GM18511 (cell line): ENCODE measurements around the gene GHDC.
"Not testable (repeated sequence)": the region's sequence is repeated elsewhere in the genome, so short reads cannot be mapped to it uniquely, and the experiment has no call there.

ENCODE experiments used
- ATAC-seq: cut with Tn5 transposase; IDR thresholded peaks from one replicate; pipeline ENCODE4 v1.9.1; 2021; ENCODE audit warnings: mild to moderate bottlenecking, moderate library complexity; ENCODE audit not compliant: unreplicated experiment

GHDC gene

GRCh38 chr17:42206153-42206612 lies 11.9 kb upstream of the GHDC start:
- not testable (repeated sequence) for ATAC-seq

DNA sequence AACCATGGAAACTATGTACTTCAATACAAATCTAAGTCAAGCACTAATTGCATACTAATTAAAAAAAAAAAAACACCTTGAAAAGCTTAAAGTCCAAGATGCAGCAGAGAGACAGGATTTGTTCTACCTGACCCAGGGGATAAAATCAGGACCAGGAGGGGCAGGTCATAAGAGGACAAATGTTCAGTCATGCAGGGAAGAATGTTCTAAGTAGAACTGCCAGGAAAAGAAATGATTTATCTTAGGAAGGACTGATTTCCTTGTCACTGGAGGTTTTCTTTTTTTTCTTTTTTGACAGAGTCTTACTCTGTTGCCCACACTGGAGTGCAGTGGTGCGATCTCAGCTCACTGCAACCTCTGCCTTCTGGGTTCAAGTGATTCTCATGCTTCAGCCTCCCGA lies 9.1 kb upstream of the GHDC start:
- no peak for ATAC-seq

GRCh38 chr17:42202696-42203095 lies 8.4 kb upstream of the GHDC start:
- ATAC-seq = no peak

GRCh38 chr17:42202159-42202558 lies 7.9 kb upstream of the GHDC start:
- ATAC-seq = no peak

GRCh38 chr17:42201458-42201772 lies 7.1 kb upstream of the GHDC start:
- ATAC-seq = no peak

- ATAC-seq = no peak
Measured at GRCh38 chr17:42200706-42201457, 6.6 kb upstream of the GHDC start.

GRCh38 chr17:42199416-42200011 lies 5.2 kb upstream of the GHDC start:
- ATAC-seq = no peak

- no peak for ATAC-seq
Measured at GRCh38 chr17:42198897-42199296, 4.6 kb upstream of the GHDC start.

GRCh38 chr17:42197564-42198156 lies 3.4 kb upstream of the GHDC start:
- ATAC-seq = no peak

- ATAC-seq = no peak
Measured at GRCh38 chr17:42193216-42193968, 902 bp downstream of the GHDC start.

DNA sequence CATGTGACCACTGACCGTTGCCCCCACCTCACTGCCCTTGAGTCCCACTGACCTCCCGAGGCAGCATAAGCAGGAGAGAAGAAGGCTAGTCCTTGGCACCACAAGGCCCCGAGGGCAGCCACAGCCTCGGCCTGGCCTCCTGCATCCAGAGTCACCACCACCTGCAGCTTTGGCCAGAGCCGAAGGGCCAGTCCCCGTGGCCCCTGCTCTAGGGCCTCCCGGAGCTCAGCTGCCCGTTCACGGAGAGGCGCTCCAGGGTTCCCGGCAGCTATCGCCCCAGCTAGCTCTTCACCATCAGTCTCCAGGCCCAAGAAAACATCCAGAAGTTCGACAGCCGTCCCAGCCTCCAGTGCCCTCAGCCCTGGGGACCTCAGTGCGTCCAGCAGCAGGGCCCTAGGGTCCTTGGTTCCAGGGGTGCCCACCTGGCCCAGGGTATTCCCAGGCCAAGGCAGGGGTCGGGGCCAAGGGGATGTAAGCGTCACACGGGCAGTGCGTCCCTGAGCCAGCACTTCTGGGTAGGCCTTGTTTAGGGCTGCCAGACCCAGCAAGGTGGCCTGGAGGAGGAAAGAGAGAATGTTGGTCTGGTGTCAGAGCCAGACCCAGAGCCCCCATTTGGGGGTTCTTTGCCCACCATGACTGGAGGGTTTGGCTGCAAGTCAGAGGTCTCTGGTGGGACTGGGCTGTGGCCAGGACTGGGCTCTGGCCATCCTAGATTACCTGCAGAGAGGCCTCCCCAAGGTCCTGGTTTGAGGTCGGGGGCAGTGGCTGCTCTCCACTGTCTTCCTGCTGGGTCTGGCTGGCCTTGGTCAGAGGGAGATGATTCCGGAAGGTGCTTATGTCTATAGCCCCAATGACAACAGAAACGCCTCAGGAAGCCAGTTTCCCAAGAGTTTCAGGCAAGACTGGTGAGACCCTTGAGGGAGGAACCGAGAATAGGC lies 1.8 kb downstream of the GHDC start:
- ATAC-seq = no peak

DNA sequence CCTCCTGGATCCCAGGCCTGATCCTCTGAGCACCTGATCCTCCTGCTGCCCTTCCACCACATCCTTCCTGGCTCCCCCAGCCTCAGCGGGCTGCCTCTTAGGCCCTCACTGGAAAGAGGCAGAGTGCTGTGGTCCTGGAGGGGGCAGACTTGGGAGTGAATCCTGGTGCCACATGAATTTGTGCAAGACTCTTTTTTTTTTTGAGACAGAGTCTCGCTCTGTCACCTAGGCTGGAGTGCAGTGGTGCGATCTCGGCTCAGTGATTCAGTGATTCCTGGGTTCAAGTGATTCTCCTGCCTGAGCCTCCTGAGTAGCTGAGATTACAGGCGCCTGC lies 3.1 kb downstream of the GHDC start:
- ATAC-seq = no peak

DNA sequence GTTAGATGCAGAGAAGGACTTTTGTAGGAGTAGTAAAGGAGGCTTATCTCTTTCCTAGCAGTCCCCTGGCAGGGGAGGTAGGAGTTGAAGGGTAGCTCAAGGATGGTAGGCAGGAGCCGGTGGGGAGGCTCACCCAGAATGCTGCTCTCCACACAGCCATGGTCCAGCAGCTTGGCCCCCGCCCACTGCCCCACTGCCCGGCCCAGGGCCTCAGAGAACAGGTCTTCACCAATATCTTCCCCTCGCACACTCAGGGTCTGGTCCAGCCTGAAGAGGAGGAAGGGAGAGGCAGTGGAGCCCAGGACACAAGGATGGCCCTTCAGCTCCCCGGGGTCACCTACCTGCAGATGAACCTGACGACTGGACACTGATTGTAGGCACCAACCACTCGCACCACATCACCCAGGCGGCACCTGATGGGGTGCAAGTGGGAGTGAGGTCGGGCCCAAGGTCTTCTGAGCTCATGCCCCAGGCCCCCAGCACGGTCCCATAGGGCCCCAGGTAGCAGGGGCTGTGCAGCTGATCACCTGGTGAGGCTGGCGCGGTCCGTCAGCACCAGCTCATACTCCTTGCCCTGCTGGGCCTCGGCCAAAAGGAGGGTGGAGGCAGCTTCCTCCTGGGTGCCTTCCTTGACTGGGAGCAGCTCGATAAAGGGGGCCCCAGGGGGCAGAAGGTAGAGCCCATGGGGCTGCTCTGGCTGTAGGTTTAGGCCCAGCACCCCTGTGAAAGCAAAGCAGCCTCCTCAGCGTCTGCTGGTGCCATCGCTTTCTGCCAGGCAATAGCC lies 3.6 kb downstream of the GHDC start:
- ATAC-seq = no peak

DNA sequence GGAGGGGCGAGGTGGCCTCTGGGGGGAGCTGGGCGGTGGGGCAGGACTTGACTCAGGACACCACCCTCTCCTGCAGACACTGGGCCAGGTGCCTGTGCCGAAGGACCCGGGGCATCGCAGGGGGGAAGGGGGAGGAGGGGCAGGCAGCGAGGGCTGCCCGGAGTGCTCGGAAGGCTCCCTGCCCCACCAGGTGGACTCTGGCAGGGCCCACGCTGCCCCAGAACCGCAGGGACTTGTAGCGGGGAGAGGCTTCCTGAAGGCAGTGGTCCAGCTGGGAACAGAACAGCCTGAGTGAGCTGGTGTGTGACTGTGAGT lies 4.7 kb downstream of the GHDC start:
- ATAC-seq = no peak

GRCh38 chr17:42188749-42189650 lies 5.3 kb downstream of the GHDC start:
- ATAC-seq = no peak

GRCh38 chr17:42187833-42188232 lies 6.5 kb downstream of the GHDC start:
- ATAC-seq = no peak

- not testable (repeated sequence) for ATAC-seq
Measured at GRCh38 chr17:42186191-42186590, 8.1 kb downstream of the GHDC start.

DNA sequence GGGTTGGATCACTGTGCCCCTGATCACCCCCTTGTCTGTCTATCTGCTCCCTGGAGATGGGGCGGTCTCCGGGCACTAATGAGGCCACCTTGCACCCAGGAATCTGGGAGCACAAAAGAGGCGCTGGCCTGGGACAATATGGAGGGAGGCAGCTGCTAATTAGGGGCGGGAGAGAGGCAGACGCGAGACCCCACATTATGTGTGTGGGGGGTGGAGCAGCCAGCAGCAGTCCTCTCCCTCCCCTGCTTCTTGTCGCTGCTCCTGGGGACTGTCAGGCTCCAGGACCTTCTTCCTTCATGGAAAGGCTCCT lies 8.7 kb downstream of the GHDC start:
- ATAC-seq = no peak
